ENCODE results near the gene PBX1. TPM values are rescaled to one million over a fixed set of nuclear protein-coding genes. Genes with fewer than 3 reads are reported as not detected.

Gene PBX1
- total RNA-seq, 1 donor from 2014 or later = 37.4 TPM

- Histone ChIP-seq H3K4me3 (peak overlapping the region in 1 of 2 donors; percentile 47), H3K4me1 (peaks cover 0 to 39% of the 10 kb centered on the region in 2 donors), H3K9me3 (no peaks in the 10 kb centered on the region), H3K27me3 (no peaks in the 10 kb centered on the region), H3K27ac (peak overlapping the region; percentile 15 to 55), H3K36me3 (no peaks in the 10 kb centered on the region)
- intact Hi-C loops (cut with DNase I) = no loop called here
- no peak for TF ChIP-seq CTCF (IDR thresholded peaks at IDR 0.05)
- no peak for DNase-seq (ENCODE audit: low spot score in 2 of 2)
Observed at GRCh38 chr1:164712131-164713036, 153.4 kb downstream of the PBX1 start.

GRCh38 chr1:164713456-164714207 is 154.6 kb downstream of the PBX1 start:
- intact Hi-C loops (cut with DNase I) = no loop called here
- TF ChIP-seq CTCF (IDR thresholded peaks at IDR 0.05) = no peak
- no peaks in the 10 kb centered on the region for H3K9me3 ChIP-seq
- H3K27ac ChIP-seq = no peak overlapping the region
- no peak for DNase-seq (ENCODE audit: low spot score in 2 of 2)
- no peak overlapping the region for H3K4me3 ChIP-seq
- peaks cover 0 to 29% of the 10 kb centered on the region in 2 donors for H3K4me1 ChIP-seq
- H3K36me3 ChIP-seq = no peaks in the 10 kb centered on the region
- no peaks in the 10 kb centered on the region for H3K27me3 ChIP-seq

- peaks cover 0 to 19% of the 10 kb centered on the region in 2 donors for H3K4me1 ChIP-seq
- no peak overlapping the region for H3K4me3 ChIP-seq
- TF ChIP-seq CTCF (IDR thresholded peaks at IDR 0.05) = no peak
- no peaks in the 10 kb centered on the region for H3K27me3 ChIP-seq
- no peak overlapping the region for H3K27ac ChIP-seq
- H3K36me3 ChIP-seq = no peaks in the 10 kb centered on the region
- intact Hi-C loops (cut with DNase I) = no loop called here
- DNase-seq (ENCODE audit: low spot score in 2 of 2) = no peak
- no peaks in the 10 kb centered on the region for H3K9me3 ChIP-seq
Observed at GRCh38 chr1:164716992-164717703, 158.2 kb downstream of the PBX1 start.

DNA sequence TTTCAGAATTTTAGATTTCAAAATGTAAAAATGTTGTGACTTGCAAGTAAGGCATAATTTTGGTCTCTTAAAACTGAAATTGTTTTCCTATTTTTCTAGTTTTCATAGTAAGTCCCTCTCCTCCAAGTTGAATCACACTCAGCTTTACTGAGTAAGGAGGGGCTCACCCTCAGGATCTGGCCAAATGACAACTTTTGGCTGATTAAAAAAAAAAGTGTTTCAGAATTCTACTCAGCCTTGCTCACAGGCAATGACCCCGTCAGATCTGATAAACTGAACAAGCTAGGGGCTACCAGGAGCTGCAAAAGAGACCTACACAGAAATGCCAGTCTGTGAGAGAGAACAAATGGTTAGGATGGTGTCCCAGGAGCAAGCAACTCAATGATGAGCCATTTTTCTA is 159.8 kb downstream of the PBX1 start:
- intact Hi-C loops (cut with DNase I) = no loop called here
- H3K27ac ChIP-seq = peak overlapping the region; percentile 37 to 38
- peaks cover 0 to 18% of the 10 kb centered on the region in 2 donors for H3K4me1 ChIP-seq

More for the DNA sequence above, 159.8 kb downstream of the PBX1 start:
- H3K9me3 ChIP-seq = no peaks in the 10 kb centered on the region
- H3K36me3 ChIP-seq = no peaks in the 10 kb centered on the region
- H3K4me3 ChIP-seq = no peak overlapping the region
- DNase-seq (ENCODE audit: low spot score in 2 of 2) = no peak
- no peak for TF ChIP-seq CTCF (IDR thresholded peaks at IDR 0.05)
- no peaks in the 10 kb centered on the region for H3K27me3 ChIP-seq

All from ascending aorta (tissue), 2 donors.